DND-41 (cell line): Measurements from ENCODE around the gene ARID3A.

ENCODE experiments used
- ATAC-seq: fragments of 200-7000 bp; cut with Tn5 transposase; 3 replicates; pipeline ENCODE4 v1.9.1; 2021; ENCODE audit warnings: low read depth; ENCODE audit not compliant: insufficient read depth
- DNase-seq: peaks from one replicate; pipeline ENCODE4 v3.0.0-alpha.2; 2020
- H2AFZ ChIP-seq: 2 replicates; pipeline ENCODE4 v1.6.0; 2012; ENCODE audit warnings: low read depth, low read length
- H3K27ac ChIP-seq: 2 replicates; pipeline ENCODE4 v1.5.1; 2012; ENCODE audit warnings: low read length, inconsistent platforms
- H3K27me3 ChIP-seq: fragments of 200-600 bp; sonication (generic); 2 replicates; pipeline ENCODE4 v1.6.0; 2012; ENCODE audit warnings: low read length, mild to moderate bottlenecking, inconsistent platforms; ENCODE audit not compliant: insufficient read depth, poor library complexity
- H3K36me3 ChIP-seq: 2 replicates; pipeline ENCODE4 v1.5.1; 2012; ENCODE audit warnings: low read length, inconsistent platforms; ENCODE audit not compliant: insufficient read depth
- H3K4me1 ChIP-seq: 2 replicates; pipeline ENCODE4 v1.5.1; 2012; ENCODE audit warnings: mild to moderate bottlenecking, low read length; ENCODE audit not compliant: insufficient read depth
- H3K4me2 ChIP-seq: 2 replicates; pipeline ENCODE4 v1.6.0; 2012; ENCODE audit warnings: mild to moderate bottlenecking, moderate library complexity, low read length, inconsistent platforms; ENCODE audit not compliant: insufficient read depth
- H3K4me3 ChIP-seq, 2 experiments: fragments of 200-600 bp in 1 of 2; shearing (Covaris generic) in 1 of 2; 2 replicates each; pipeline ENCODE4 v1.5.1; 2012 to 2016; ENCODE audit warnings: inconsistent platforms in 2 of 2, low read length in 2 of 2, mild to moderate bottlenecking in 2 of 2, low read depth in 1 of 2, moderate library complexity in 1 of 2
- H3K79me2 ChIP-seq: 2 replicates; pipeline ENCODE4 v1.6.0; 2012; ENCODE audit warnings: low read length, inconsistent platforms; ENCODE audit not compliant: insufficient read depth
- H3K9ac ChIP-seq: 2 replicates; pipeline ENCODE4 v1.6.0; 2012; ENCODE audit warnings: low read depth, mild to moderate bottlenecking, inconsistent platforms, low read length, moderate library complexity
- H3K9me3 ChIP-seq: 2 replicates; pipeline ENCODE4 v1.5.1; 2012; ENCODE audit warnings: low read length, moderate library complexity, mild to moderate bottlenecking, inconsistent platforms; ENCODE audit not compliant: insufficient read depth, severe bottlenecking
- H4K20me1 ChIP-seq: 2 replicates; pipeline ENCODE4 v1.6.0; 2012; ENCODE audit warnings: low read length; ENCODE audit not compliant: insufficient read depth
- CTCF ChIP-seq: IDR thresholded peaks from 2 replicates; pipeline ENCODE4 v1.5.1; 2012; ENCODE audit warnings: borderline replicate concordance, low read length, moderate library complexity, mild to moderate bottlenecking; ENCODE audit not compliant: poor library complexity, severe bottlenecking; ENCODE audit errors: extremely low read depth
- EZH2 ChIP-seq: IDR thresholded peaks from 3 replicates; pipeline ENCODE4 v1.6.1; 2012; ENCODE audit warnings: borderline replicate concordance, low read depth, mild to moderate bottlenecking, moderate library complexity, low read length, inconsistent platforms; ENCODE audit not compliant: severe bottlenecking

The ARID3A gene

GRCh38 chr19:984165-984967, 58.5 kb downstream of the ARID3A start, which contains the start of gene WDR18:
Gene WDR18, plus strand, starts transcription at chr19:984345. Its CDS starts 9 bp downstream, at chr19:984354.
- Histone ChIP-seq H3K9me3 (no peaks in the 10 kb centered on the region), H3K27ac (peak within 1 kb of the TSS; percentile 87), H3K27me3 (no peaks in the 10 kb centered on the region), H2AFZ (peak within 1 kb of the TSS; percentile 84), H3K4me1 (peaks cover 37% of the 10 kb centered on the region), H4K20me1 (peaks cover 18% of the 10 kb centered on the region), H3K4me3 (peak within 1 kb of the TSS; percentile 42 to 70; a peak in 3 of 4 replicates), H3K9ac (peak within 1 kb of the TSS; percentile 70), H3K4me2 (peak within 1 kb of the TSS; percentile 72), H3K36me3 (peaks cover 35% of the 10 kb centered on the region), H3K79me2 (peaks cover 31% of the 10 kb centered on the region)
- DNase-seq (peak; percentile 91), ATAC-seq (peak; percentile 81)
- TF ChIP-seq CTCF (peak; percentile 20), EZH2 (no peak)

DNA sequence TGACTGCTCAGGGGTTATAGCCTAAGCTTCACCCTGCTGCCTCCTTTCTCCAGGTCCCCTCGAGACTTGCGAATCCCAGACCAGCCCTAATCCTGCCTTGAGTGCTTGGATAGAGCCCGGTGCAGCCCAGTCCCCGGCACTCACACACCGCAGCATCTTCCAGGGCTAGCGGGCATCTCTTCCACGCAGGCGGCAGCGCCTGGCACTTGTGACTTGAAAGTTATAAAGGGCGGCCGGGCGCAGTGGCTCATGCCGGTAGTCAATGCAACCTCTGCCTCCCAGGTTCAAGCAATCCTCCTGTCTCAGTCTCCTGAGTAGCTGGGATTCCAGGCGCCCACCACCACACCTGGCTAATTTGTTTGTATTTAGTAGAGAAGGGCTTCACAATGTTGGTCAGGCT, 60.2 kb downstream of the ARID3A start:
- H3K4me3 ChIP-seq, result no peak overlapping the region
- ATAC-seq, result no peak

GRCh38 chr19:988081-988480, 62.2 kb downstream of the ARID3A start:
- H3K27ac ChIP-seq, result no peak overlapping the region
- H3K36me3 ChIP-seq, result peaks cover 65% of the 10 kb centered on the region
- H4K20me1 ChIP-seq, result peaks cover 36% of the 10 kb centered on the region
- no peak overlapping the region for H3K4me3 ChIP-seq
- ATAC-seq (no peak), DNase-seq (no peak)
- no peak overlapping the region for H3K4me2 ChIP-seq
- no peak overlapping the region for H2AFZ ChIP-seq
- no peaks in the 10 kb centered on the region for H3K27me3 ChIP-seq
- no peak overlapping the region for H3K9ac ChIP-seq
- H3K9me3 ChIP-seq, result no peaks in the 10 kb centered on the region
- H3K79me2 ChIP-seq, result peaks cover 31% of the 10 kb centered on the region
- TF ChIP-seq CTCF (no peak), EZH2 (no peak)
- H3K4me1 ChIP-seq, result peaks cover 27% of the 10 kb centered on the region

More for the DNA sequence above, 60.2 kb downstream of the ARID3A start:
- Histone ChIP-seq H3K27me3 (no peaks in the 10 kb centered on the region), H3K4me1 (peaks cover 37% of the 10 kb centered on the region), H3K4me2 (0 out of 2 replicates have a peak overlapping the region, but pooled peaks have one; percentile 72), H2AFZ (no peak overlapping the region), H4K20me1 (peaks cover 29% of the 10 kb centered on the region), H3K9me3 (no peaks in the 10 kb centered on the region), H3K79me2 (peaks cover 31% of the 10 kb centered on the region), H3K27ac (no peak overlapping the region), H3K36me3 (peaks cover 50% of the 10 kb centered on the region), H3K9ac (no peak overlapping the region)
- DNase-seq, result no peak
- TF ChIP-seq EZH2, result no peak
- TF ChIP-seq CTCF, result no peak
